Left cardiac atrium (tissue), 2 donors: ENCODE measurements around the gene ELAVL3. TPM values are rescaled to one million over a fixed set of nuclear protein-coding genes. Genes with fewer than 3 reads are reported as not detected.

Source experiments
- microRNA-seq, 2 donors: library from miRNA; unstranded; fragments of <30 nt; microRNA quantifications; one replicate each; pipeline ENCODE4 v1.2.0, GENCODE V29; 2020
- total RNA-seq, 2 donors: library from RNA; stranded (reverse); fragmentation: NEBNext Ultra II Directional; extraction: Animal tissue kit (Norgen Biotek cat#: 25700); gene quantifications; one replicate each; pipeline ENCODE4 v1.2.1, GENCODE V29; 2021
- donor health status: DM: no; HTN: yes; CAD: no; lungs with severe emphysema.
- donor health status: DM: yes; HTN: yes; CAD: no.

ELAVL3 gene
- total RNA-seq, 2 donors from 2014 or later = 0.24 to 0.50 TPM

Small RNA genes within 50 kb of the gene (microRNA-seq; reads per million reads assigned to microRNA genes)
- 0 reads per million in 2 donors for gene MIR7974

Other genes starting within 250 kb of the ELAVL3 start
- 10 to 100 TPM in 1 of 2 donors, 1 to 10 TPM in 1; 4.0 to 20.3 TPM for gene ANGPTL8, start 241.4 kb downstream of the ELAVL3 start, total RNA-seq
- 10 to 100 TPM; 37.5 to 61.1 TPM for gene DOCK6, start 218.5 kb downstream of the ELAVL3 start, total RNA-seq
- not detected for gene TSPAN16, start 184.9 kb downstream of the ELAVL3 start, total RNA-seq
- 10 to 100 TPM; 12.2 to 14.2 TPM for gene RAB3D, start 141.4 kb downstream of the ELAVL3 start, total RNA-seq
- gene TMEM205, start 134.8 kb downstream of the ELAVL3 start, total RNA-seq = 10 to 100 TPM; 89.9 to 96.6 TPM
- gene CCDC159, start 134.5 kb downstream of the ELAVL3 start, total RNA-seq = 10 to 100 TPM; 16.4 to 20.0 TPM
- 10 to 100 TPM; 23.5 to 28.3 TPM for gene PLPPR2, start 125.6 kb downstream of the ELAVL3 start, total RNA-seq
- 1 to 10 TPM; 1.3 to 1.5 TPM for gene SWSAP1, start 106.4 kb downstream of the ELAVL3 start, total RNA-seq
- 1 to 10 TPM; 7.5 to 7.7 TPM for gene EPOR, start 96.7 kb downstream of the ELAVL3 start, total RNA-seq
- 10 to 100 TPM; 11.3 to 15.1 TPM for gene RGL3, start 61.7 kb downstream of the ELAVL3 start, total RNA-seq
- under 1 TPM; 0.56 to 0.68 TPM for gene ODAD3, start 45.9 kb downstream of the ELAVL3 start, total RNA-seq
- gene PRKCSH, start 45.4 kb downstream of the ELAVL3 start, total RNA-seq = 100 to 1,000 TPM; 132 to 139 TPM
- gene ZNF653, start 24.8 kb upstream of the ELAVL3 start, total RNA-seq = 1 to 10 TPM; 3.7 to 4.9 TPM
- 100 to 1,000 TPM in 1 of 2 donors, 10 to 100 TPM in 1; 99.4 to 105 TPM for gene ECSIT, start 48.1 kb upstream of the ELAVL3 start, total RNA-seq
- 100 to 1,000 TPM; 159 to 208 TPM for gene CNN1, start 57.8 kb upstream of the ELAVL3 start, total RNA-seq
- gene ELOF1, start 78.2 kb upstream of the ELAVL3 start, total RNA-seq = 10 to 100 TPM; 36.8 to 37.2 TPM
- 1 to 10 TPM; 4.5 to 5.4 TPM for gene ACP5, start 96.6 kb upstream of the ELAVL3 start, total RNA-seq
- 1 to 10 TPM; 5.1 to 5.4 TPM for gene ZNF627, start 116.4 kb upstream of the ELAVL3 start, total RNA-seq